Measurements from ENCODE around the gene TMEM205.

DNA sequence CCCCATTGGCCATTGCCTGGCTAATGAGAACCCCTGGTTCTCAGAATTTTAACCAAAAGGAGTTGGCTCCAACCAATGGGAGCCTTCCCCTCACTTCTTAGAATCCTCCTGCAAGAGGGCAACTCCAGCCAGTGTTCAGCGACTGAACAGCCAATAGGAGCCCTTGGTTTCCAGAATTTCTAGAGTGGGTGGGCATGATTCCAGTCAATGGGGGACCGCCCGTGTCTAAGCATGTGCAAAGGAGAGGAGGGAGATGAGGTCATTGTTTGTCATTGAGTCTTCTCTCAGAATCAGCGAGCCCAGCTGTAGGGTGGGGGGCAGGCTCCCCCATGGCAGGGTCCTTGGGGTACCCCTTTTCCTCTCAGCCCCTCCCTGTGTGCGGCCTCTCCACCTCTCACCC, 18.9 kb upstream of the TMEM205 start:
- TF ChIP-seq, protein P1, sequence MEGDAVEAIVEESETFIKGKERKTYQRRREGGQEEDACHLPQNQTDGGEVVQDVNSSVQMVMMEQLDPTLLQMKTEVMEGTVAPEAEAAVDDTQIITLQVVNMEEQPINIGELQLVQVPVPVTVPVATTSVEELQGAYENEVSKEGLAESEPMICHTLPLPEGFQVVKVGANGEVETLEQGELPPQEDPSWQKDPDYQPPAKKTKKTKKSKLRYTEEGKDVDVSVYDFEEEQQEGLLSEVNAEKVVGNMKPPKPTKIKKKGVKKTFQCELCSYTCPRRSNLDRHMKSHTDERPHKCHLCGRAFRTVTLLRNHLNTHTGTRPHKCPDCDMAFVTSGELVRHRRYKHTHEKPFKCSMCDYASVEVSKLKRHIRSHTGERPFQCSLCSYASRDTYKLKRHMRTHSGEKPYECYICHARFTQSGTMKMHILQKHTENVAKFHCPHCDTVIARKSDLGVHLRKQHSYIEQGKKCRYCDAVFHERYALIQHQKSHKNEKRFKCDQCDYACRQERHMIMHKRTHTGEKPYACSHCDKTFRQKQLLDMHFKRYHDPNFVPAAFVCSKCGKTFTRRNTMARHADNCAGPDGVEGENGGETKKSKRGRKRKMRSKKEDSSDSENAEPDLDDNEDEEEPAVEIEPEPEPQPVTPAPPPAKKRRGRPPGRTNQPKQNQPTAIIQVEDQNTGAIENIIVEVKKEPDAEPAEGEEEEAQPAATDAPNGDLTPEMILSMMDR (conservative IDR thresholded peaks at IDR 0.05; ENCODE audit: low read depth, low read length): no peak
- TF ChIP-seq EZH2 (IDR thresholded peaks at IDR 0.05; ENCODE audit: low read length, unreplicated experiment): no peak
